ENCODE data around the gene MARCHF9. TPM values are rescaled to one million over a fixed set of nuclear protein-coding genes. Genes with fewer than 3 reads are reported as not detected.

The MARCHF9 gene
- total RNA-seq, 1 donor from 2014 or later = 21.2 TPM

DNA sequence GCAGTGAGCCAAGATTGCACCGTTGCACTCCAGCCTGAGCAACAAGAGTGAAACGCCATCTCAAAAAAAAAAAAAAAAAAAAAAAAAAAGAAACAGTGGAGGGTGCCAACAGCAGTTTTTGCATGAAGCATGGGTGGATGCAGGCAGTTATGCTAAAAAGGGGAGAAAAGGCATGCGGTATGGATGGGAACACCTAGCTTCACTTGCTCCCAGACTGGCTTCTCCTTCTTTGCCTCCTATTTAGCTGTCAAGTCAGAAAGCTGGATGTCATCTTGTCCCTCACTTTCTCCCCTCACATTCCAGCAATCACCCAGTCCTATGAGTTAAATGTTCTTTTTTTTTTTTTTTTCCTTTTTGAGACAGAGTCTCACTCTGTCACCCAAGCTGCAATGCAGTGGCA is 20.1 kb downstream of the MARCHF9 start:
- Histone ChIP-seq H3K9me3 (no peaks in the 10 kb centered on the region), H3K4me3 (no peak overlapping the region), H3K27me3 (no peaks in the 10 kb centered on the region), H3K4me1 (peaks cover 18% of the 10 kb centered on the region), H3K36me3 (peaks cover 9% of the 10 kb centered on the region), H3K27ac (no peak overlapping the region)
- DNase-seq (peak; percentile 0), ATAC-seq (no peak)
- TF ChIP-seq, protein P1, sequence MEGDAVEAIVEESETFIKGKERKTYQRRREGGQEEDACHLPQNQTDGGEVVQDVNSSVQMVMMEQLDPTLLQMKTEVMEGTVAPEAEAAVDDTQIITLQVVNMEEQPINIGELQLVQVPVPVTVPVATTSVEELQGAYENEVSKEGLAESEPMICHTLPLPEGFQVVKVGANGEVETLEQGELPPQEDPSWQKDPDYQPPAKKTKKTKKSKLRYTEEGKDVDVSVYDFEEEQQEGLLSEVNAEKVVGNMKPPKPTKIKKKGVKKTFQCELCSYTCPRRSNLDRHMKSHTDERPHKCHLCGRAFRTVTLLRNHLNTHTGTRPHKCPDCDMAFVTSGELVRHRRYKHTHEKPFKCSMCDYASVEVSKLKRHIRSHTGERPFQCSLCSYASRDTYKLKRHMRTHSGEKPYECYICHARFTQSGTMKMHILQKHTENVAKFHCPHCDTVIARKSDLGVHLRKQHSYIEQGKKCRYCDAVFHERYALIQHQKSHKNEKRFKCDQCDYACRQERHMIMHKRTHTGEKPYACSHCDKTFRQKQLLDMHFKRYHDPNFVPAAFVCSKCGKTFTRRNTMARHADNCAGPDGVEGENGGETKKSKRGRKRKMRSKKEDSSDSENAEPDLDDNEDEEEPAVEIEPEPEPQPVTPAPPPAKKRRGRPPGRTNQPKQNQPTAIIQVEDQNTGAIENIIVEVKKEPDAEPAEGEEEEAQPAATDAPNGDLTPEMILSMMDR (IDR thresholded peaks at IDR 0.05) = no peak
- intact Hi-C loops (cut with DNase I) = no loop called here

DNA sequence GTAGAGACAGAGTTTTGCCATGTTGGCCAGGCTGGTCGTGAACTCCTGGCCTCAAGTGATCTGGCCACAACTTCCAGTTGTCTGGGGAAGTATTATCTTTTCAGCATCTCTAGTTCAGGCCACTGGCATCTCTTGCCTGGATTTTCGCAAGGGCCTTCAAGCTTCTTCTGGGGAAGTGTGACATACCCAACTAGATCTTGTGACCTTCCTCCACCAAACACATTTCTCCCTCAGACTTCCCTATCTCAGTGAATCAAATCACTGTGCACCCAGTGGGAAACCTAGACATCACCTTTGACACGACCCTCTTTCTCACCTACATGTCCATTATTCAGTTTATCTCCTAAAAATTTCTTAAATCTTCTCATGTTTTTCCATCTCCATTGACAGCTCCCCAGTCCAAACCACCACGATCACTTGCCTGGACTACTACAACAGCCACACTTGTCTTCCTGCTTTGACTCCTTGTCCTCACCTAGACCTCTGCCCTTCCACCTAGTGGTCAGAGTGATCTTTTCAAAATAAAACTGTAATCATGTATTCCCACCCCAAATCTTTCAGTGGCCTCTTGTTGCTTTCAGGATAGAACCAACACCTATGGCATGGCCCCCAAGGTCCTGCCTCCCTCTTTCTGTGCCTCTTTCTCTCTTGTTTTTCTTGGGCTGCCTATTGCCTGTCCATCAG is 20.8 kb downstream of the MARCHF9 start:
- Histone ChIP-seq H3K4me3 (no peak overlapping the region), H3K36me3 (peaks cover 2% of the 10 kb centered on the region), H3K4me1 (peaks cover 17% of the 10 kb centered on the region), H3K9me3 (no peaks in the 10 kb centered on the region), H3K27me3 (no peaks in the 10 kb centered on the region), H3K27ac (no peak overlapping the region)
- DNase-seq = no peak
- ATAC-seq = peak; percentile 18
- intact Hi-C loops (cut with DNase I) = no loop called here
- TF ChIP-seq, protein P1 (IDR thresholded peaks at IDR 0.05) = no peak

DNA sequence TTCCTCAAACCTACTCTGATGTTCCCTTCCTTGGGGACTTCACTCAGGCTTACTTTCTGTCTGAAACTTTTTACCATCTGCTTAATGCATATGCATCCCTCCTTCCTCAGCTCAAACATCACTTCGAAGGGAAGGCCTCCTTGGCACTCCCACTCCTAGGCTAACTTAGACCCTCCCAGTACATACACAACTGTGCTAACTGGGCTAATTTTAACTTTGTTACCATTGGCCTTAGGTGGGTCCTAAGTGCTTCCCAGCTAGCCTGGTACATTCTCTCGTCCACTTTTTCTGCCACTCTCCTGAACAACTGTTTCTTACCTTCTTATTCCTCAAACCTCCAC is 21.3 kb downstream of the MARCHF9 start:
- intact Hi-C loops (cut with DNase I) = no loop called here
- TF ChIP-seq, protein P1 (IDR thresholded peaks at IDR 0.05) = no peak
- Histone ChIP-seq H3K9me3 (no peaks in the 10 kb centered on the region), H3K4me1 (peaks cover 12% of the 10 kb centered on the region), H3K27me3 (no peaks in the 10 kb centered on the region), H3K36me3 (no peaks in the 10 kb centered on the region), H3K27ac (no peak overlapping the region), H3K4me3 (no peak overlapping the region)
- ATAC-seq (no peak), DNase-seq (no peak)

DNA sequence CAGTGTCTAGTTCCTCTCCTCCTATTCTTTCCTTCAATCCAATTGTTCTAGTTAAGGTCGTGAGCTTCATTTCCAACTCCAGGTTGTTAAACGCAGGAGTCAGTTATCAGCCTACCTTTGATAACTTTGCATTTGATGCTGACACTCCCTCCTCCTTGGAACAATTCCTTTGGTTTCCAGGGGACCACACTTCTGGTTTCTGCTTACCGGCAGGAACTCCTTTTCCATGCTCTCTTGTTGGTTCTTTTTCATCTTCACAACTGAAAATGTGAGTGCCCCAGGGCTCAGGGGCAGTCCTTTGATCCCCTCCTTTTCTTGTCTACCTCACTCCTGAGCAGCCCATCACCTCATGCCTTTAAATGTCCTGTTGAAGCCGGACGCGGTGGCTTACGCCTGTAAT is 22.5 kb downstream of the MARCHF9 start:
- no peak overlapping the region for H3K4me3 ChIP-seq
- H3K9me3 ChIP-seq = no peaks in the 10 kb centered on the region
- TF ChIP-seq, protein P1 (IDR thresholded peaks at IDR 0.05) = no peak
- no peaks in the 10 kb centered on the region for H3K27me3 ChIP-seq
- intact Hi-C loops (cut with DNase I) = no loop called here
- no peaks in the 10 kb centered on the region for H3K36me3 ChIP-seq
- no peak overlapping the region for H3K27ac ChIP-seq
- peaks cover 19% of the 10 kb centered on the region for H3K4me1 ChIP-seq
- DNase-seq (no peak), ATAC-seq (no peak)

DNA sequence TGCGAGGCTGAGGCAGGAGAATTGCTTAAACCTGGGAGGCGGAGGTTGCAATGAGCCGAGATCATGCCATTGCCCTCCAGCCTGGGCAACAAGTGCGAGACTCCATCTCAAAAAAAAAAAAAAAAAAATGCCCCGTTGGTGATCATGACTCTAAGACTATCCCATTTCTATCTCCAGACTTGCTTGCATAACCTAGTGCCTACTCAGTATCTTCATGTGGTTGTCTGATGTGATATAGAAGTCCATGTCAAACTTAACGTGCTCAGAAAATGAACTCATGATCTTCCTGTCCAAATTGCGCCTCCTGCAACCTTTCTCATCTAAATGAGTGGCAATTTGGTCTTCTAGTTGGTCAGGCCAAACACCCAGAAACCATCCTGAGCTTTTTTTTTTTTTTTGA is 23.0 kb downstream of the MARCHF9 start:
- DNase-seq = peak; percentile 5
- peaks cover 19% of the 10 kb centered on the region for H3K4me1 ChIP-seq
- H3K27ac ChIP-seq = no peak overlapping the region
- ATAC-seq = no peak
- TF ChIP-seq, protein P1 (IDR thresholded peaks at IDR 0.05) = no peak
- H3K4me3 ChIP-seq = no peak overlapping the region
- intact Hi-C loops (cut with DNase I) = no loop called here
- H3K36me3 ChIP-seq = no peaks in the 10 kb centered on the region
- no peaks in the 10 kb centered on the region for H3K9me3 ChIP-seq
- H3K27me3 ChIP-seq = no peaks in the 10 kb centered on the region

DNA sequence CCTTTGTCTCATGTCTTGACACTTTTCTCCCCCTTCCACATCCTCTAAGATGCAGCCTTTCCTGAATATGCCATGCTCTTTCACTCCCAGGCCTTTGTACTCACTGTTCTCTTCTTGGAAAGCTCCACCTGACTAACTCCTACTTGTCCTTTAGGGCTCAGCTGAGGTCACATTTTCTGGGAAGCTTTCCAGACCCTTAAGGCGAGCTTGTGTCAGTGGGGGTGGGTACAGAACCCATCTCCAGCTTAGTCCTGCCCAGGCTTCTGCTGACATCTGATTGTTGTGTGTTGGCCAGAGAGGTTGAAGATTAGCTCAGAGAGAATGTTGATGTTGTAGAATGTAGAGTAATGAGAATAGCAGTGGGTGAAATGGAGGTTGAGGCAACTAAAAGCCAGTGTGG is 24.8 kb downstream of the MARCHF9 start:
- no peak for ATAC-seq
- DNase-seq = no peak
- H3K4me3 ChIP-seq = no peak overlapping the region
- H3K4me1 ChIP-seq = peaks cover 18% of the 10 kb centered on the region
- H3K27ac ChIP-seq = no peak overlapping the region
- intact Hi-C loops (cut with DNase I) = no loop called here
- no peaks in the 10 kb centered on the region for H3K27me3 ChIP-seq
- peaks cover 4% of the 10 kb centered on the region for H3K36me3 ChIP-seq
- no peaks in the 10 kb centered on the region for H3K9me3 ChIP-seq
- TF ChIP-seq, protein P1 (IDR thresholded peaks at IDR 0.05) = no peak

Measured in upper lobe of right lung (tissue), 1 donor.